Uterus (tissue), 2 donors: ENCODE results near the gene NPEPPS.

Source experiments
- POLR2A ChIP-seq, 2 donors: fragments of 450-650 bp; IDR thresholded peaks; one replicate each; pipeline ENCODE4 v1.6.1; 2016; ENCODE audit warnings: antibody characterized with exemption in 2 of 2, mild to moderate bottlenecking in 1 of 2, moderate library complexity in 1 of 2
- TF ChIP-seq, protein P1 (sequence below), 4 experiments: fragments of 200-600 bp in 2 of 4; fragments of 450-650 bp in 2 of 4; sonication (generic) in 2 of 4; IDR thresholded peaks; one replicate each; pipeline ENCODE4 v1.5.1; 2016 to 2019; ENCODE audit warnings: antibody characterized with exemption in 4 of 4, mild to moderate bottlenecking in 2 of 4, moderate library complexity in 1 of 4

DNA sequence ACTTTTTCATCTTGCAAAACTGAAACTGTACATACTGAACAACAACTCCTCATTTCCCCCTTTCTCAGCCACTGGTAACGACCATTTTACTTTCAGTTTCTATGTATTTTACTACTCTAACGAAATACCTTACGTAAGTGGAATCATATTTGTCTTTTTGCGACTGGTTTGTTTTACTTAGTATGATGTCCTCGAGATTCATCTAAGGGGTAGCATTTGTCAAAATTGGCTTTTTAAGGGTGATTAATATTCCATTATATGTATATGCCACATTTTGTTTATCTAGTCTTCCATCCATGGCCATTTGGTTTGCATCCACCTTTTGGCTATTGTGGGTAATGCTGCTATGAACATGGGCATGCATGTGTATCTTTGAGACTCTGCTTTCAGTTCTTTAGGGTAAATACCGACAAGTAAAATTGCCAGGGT is 129.2 kb downstream of the NPEPPS start:
- TF ChIP-seq, protein P1, sequence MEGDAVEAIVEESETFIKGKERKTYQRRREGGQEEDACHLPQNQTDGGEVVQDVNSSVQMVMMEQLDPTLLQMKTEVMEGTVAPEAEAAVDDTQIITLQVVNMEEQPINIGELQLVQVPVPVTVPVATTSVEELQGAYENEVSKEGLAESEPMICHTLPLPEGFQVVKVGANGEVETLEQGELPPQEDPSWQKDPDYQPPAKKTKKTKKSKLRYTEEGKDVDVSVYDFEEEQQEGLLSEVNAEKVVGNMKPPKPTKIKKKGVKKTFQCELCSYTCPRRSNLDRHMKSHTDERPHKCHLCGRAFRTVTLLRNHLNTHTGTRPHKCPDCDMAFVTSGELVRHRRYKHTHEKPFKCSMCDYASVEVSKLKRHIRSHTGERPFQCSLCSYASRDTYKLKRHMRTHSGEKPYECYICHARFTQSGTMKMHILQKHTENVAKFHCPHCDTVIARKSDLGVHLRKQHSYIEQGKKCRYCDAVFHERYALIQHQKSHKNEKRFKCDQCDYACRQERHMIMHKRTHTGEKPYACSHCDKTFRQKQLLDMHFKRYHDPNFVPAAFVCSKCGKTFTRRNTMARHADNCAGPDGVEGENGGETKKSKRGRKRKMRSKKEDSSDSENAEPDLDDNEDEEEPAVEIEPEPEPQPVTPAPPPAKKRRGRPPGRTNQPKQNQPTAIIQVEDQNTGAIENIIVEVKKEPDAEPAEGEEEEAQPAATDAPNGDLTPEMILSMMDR (IDR thresholded peaks at IDR 0.05): no peak
- no peak for TF ChIP-seq POLR2A (IDR thresholded peaks at IDR 0.05)
